Mesothelial cell of epicardium (in vitro differentiated cells): ENCODE measurements around the gene TAOK1. TPM values are rescaled to one million over a fixed set of nuclear protein-coding genes. Genes with fewer than 3 reads are reported as not detected.
"Not testable (repeated sequence)": the region's sequence is repeated elsewhere in the genome, so short reads cannot be mapped to it uniquely, and the experiment has no call there.

Experiments
- DNase-seq, 2 experiments: peaks; one replicate each; pipeline ENCODE4 v3.0.0; 2021; ENCODE audit warnings: low spot score in 2 of 2; ENCODE audit not compliant: unreplicated experiment in 2 of 2
- H3K27ac Mint-ChIP-seq: 2 replicates; pipeline ENCODE4 v1.8.0; 2021; ENCODE audit warnings: mixed read lengths
- H3K27me3 Mint-ChIP-seq: 2 replicates; pipeline ENCODE4 v1.8.0; 2021; ENCODE audit warnings: low read depth, mixed read lengths
- H3K36me3 Mint-ChIP-seq: 2 replicates; pipeline ENCODE4 v1.8.0; 2021; ENCODE audit warnings: mixed read lengths
- H3K4me1 Mint-ChIP-seq: 2 replicates; pipeline ENCODE4 v1.8.0; 2021; ENCODE audit warnings: mixed read lengths
- H3K4me3 Mint-ChIP-seq: 2 replicates; pipeline ENCODE4 v1.8.0; 2021; ENCODE audit warnings: mild to moderate bottlenecking, moderate library complexity, mixed read lengths
- H3K9me3 Mint-ChIP-seq: 2 replicates; pipeline ENCODE4 v1.8.0; 2021; ENCODE audit warnings: mixed read lengths
- total RNA-seq: library from RNA; stranded (reverse); gene quantifications from 3 replicates; pipeline ENCODE4 v1.2.1, GENCODE V29; 2021
- TF ChIP-seq, protein P1 (sequence below): fragments of 200-600 bp; sonication (generic); IDR thresholded peaks from one replicate; pipeline ENCODE4 v1.5.0; 2021; ENCODE audit warnings: antibody characterized with exemption; ENCODE audit not compliant: unreplicated experiment

The TAOK1 gene
- total RNA-seq, 1 donor from 2014 or later = 86.7 TPM

DNA sequence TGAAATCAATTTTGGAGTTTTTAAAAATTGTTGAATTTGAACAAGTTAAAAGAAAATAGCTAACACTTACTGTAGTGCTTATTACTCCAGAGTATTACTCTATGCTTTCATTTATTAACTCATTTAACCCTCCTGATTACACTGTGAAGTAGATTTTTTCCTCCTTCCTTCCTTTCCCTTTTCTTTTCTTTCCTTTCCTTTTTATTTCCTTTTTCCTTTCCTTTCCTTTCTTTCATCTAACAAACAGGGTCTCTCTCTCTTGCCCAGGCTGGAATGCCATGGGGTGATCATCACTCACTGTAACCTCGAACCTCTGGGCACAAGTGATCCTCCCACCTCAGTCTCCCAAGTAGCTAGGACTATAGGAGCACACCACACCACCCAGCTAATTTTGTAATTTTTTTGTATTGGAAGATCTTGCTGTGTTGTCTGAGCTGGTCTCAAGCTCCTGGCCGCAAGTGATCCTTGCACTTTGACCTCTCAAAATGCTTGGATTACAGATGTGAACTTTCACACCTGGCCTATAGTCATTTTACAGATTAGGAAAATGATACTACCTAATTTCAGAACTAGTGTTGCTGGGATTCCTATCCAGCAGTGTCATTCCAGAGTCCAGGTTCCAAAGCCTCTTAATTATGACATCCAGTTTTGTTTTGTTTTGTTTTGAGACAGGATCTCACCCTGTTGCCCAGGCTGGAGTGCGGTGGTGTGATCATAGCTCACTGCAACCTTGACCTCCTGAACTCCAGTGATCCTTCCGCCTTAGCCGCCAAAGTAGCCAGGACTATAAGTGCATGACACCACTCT, 59.9 kb downstream of the TAOK1 start:
- no peaks in the 10 kb centered on the region for H3K27me3 Mint-ChIP-seq
- no peak for DNase-seq
- H3K9me3 Mint-ChIP-seq = peaks cover 8% of the 10 kb centered on the region
- peaks cover 29% of the 10 kb centered on the region for H3K36me3 Mint-ChIP-seq
- TF ChIP-seq, protein P1, sequence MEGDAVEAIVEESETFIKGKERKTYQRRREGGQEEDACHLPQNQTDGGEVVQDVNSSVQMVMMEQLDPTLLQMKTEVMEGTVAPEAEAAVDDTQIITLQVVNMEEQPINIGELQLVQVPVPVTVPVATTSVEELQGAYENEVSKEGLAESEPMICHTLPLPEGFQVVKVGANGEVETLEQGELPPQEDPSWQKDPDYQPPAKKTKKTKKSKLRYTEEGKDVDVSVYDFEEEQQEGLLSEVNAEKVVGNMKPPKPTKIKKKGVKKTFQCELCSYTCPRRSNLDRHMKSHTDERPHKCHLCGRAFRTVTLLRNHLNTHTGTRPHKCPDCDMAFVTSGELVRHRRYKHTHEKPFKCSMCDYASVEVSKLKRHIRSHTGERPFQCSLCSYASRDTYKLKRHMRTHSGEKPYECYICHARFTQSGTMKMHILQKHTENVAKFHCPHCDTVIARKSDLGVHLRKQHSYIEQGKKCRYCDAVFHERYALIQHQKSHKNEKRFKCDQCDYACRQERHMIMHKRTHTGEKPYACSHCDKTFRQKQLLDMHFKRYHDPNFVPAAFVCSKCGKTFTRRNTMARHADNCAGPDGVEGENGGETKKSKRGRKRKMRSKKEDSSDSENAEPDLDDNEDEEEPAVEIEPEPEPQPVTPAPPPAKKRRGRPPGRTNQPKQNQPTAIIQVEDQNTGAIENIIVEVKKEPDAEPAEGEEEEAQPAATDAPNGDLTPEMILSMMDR = no peak
- H3K4me3 Mint-ChIP-seq = no peak overlapping the region
- peak overlapping the region; percentile 68 for H3K27ac Mint-ChIP-seq
- H3K4me1 Mint-ChIP-seq = peaks cover 20% of the 10 kb centered on the region

DNA sequence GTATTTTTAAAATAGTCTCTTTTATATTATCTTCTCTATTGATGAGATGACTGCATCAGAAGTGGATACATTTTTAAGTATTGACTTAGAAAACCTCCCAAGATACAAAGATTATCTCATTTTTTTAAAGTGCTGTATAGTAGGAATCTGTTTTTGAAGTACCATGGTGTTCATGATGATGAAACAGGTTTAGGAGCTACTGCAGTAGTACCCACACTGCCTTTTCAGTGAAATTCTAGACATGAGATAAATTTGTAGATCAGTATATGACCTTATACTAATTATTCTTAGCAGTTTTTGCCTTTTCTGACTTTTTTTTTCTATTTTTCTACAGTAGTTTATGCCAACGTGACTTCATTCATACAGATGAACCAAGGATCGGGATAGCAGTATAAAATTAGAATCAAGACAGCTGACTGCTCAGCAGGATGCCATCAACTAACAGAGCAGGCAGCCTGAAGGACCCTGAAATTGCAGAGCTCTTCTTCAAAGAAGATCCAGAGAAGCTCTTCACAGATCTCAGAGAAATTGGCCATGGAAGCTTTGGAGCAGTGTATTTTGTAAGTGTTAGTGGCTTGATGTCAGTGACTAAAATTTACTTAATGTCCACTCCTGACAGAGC, 61.1 kb downstream of the TAOK1 start:
- H3K4me3 Mint-ChIP-seq = no peak overlapping the region
- DNase-seq = no peak
- H3K27ac Mint-ChIP-seq = peak overlapping the region; percentile 55
- TF ChIP-seq, protein P1 = no peak
- H3K27me3 Mint-ChIP-seq = no peaks in the 10 kb centered on the region
- H3K4me1 Mint-ChIP-seq = peaks cover 10% of the 10 kb centered on the region
- peaks cover 8% of the 10 kb centered on the region for H3K9me3 Mint-ChIP-seq
- peaks cover 36% of the 10 kb centered on the region for H3K36me3 Mint-ChIP-seq

DNA sequence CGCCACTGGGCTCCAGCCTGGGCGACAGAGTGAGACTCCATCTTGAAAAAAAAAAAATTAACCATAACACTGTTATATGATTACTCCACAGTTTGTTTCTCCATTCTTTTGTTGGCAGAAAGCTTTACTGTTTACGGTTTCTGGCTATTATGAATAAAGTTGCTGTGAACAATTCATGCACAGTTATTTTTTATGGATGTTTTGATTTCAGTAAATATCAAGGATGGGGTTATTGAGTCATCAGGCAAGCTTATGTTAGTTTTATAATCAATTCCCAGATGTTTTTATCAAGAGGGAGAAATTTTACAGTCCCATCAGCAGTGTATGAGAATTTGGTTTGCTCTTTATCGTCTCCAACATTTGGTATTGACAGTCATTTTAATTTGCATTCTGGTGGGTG, 67.9 kb downstream of the TAOK1 start:
- peak overlapping the region; percentile 26 for H3K27ac Mint-ChIP-seq
- peaks cover 4% of the 10 kb centered on the region for H3K9me3 Mint-ChIP-seq
- H3K4me3 Mint-ChIP-seq = no peak overlapping the region
- H3K4me1 Mint-ChIP-seq = peaks cover 13% of the 10 kb centered on the region
- TF ChIP-seq, protein P1 = no peak
- no peak for DNase-seq
- H3K27me3 Mint-ChIP-seq = no peaks in the 10 kb centered on the region
- peaks cover 32% of the 10 kb centered on the region for H3K36me3 Mint-ChIP-seq

DNA sequence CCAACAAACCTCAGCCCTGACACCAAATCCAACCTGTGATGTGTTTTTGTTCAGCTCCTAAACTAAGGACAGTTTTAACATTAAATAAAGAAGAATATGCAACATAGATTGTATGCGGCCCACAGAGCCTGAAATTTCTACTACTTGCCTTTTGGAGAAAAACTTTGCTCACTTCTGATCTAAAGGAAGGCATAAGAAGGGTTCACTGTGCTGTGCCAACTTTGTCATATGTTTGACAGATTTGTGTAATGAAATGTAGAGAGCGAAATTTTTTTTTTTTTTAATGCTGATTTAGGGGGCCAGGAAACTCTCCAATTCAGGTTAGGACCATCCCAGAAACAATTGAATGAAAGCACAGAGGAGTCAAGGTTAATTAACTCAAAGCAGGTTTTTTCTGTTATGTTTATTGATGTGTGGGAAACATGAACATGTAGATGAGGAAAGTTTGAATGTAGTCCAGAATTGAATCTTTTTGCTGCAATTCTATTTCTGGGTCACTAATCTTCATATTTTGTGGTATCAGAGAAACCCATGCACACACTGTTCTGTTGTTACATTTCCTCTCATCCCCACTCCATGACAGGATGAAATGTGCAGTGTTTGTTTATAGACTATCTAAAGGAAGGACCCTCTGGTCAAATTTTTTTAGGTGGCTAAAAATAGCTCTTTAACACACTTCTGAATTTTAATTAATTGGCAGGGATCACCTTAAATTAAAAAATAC, 71.5 kb downstream of the TAOK1 start:
- no peaks in the 10 kb centered on the region for H3K9me3 Mint-ChIP-seq
- DNase-seq = no peak
- TF ChIP-seq, protein P1 = no peak
- peak overlapping the region; percentile 33 for H3K27ac Mint-ChIP-seq
- peaks cover 13% of the 10 kb centered on the region for H3K4me1 Mint-ChIP-seq
- peaks cover 24% of the 10 kb centered on the region for H3K36me3 Mint-ChIP-seq
- H3K4me3 Mint-ChIP-seq = no peak overlapping the region
- no peaks in the 10 kb centered on the region for H3K27me3 Mint-ChIP-seq

DNA sequence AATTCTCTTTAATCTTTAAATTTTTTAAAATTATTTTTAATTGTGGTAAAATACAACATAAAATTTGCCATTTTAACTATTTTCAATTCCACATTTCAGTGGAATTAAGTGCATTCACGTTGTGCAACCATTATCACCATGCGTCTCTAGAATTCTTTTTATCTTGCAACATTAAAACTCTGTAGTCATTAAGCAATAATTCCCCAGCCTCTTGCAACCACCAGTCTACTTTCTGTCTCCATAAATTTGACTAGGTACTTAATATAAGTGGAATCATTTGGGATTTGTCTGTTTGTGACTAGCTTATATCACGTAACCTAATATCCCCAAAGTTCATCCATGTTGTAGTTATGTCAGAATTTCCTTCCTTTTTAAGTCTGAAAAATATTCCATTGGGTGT, 79.1 kb downstream of the TAOK1 start:
- Mint-ChIP-seq H3K27me3 (no peaks in the 10 kb centered on the region), H3K27ac (no peak overlapping the region), H3K4me3 (no peak overlapping the region), H3K9me3 (no peaks in the 10 kb centered on the region), H3K36me3 (peaks cover 30% of the 10 kb centered on the region), H3K4me1 (no peaks in the 10 kb centered on the region)
- TF ChIP-seq, protein P1 = no peak
- no peak for DNase-seq

DNA sequence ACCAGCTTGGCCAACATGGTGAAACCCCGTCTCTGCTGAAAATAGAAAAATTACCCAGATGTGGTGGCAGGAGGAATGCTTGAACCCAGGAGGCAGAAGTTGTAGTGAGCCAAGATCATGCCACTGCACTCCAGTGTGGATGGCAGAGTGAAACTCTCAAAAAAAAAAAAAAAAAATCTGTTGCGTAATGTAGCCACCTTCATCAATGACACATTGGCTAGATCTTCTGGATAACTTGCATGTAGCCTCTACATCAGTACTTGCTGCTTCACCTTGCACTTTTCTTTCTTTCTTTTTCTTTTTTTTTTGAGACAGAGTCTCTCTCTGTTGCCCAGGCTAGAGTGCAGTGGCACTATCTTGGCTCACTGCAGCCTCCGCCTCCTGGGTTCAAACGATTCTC, 83.3 kb downstream of the TAOK1 start:
- peaks cover 33% of the 10 kb centered on the region for H3K36me3 Mint-ChIP-seq
- H3K27ac Mint-ChIP-seq, H3K4me3 Mint-ChIP-seq, H3K9me3 Mint-ChIP-seq, H3K4me1 Mint-ChIP-seq, H3K27me3 Mint-ChIP-seq, DNase-seq: not testable (repeated sequence)
